Progenitor cell of endocrine pancreas (in vitro differentiated cells): ENCODE measurements around the gene ANP32A. TPM values are rescaled to one million over a fixed set of nuclear protein-coding genes. Genes with fewer than 3 reads are reported as not detected.
"Not testable (repeated sequence)": the region's sequence is repeated elsewhere in the genome, so short reads cannot be mapped to it uniquely, and the experiment has no call there.

Source experiments
- DNase-seq: peaks from one replicate; pipeline ENCODE4 v3.0.0; 2021; ENCODE audit warnings: low spot score; ENCODE audit not compliant: unreplicated experiment
- H3K27ac Mint-ChIP-seq: 2 replicates; pipeline ENCODE4 v1.8.0; 2021; ENCODE audit warnings: mild to moderate bottlenecking, moderate library complexity, mixed read lengths
- H3K27me3 Mint-ChIP-seq: 2 replicates; pipeline ENCODE4 v1.8.0; 2021; ENCODE audit warnings: mixed read lengths
- H3K36me3 Mint-ChIP-seq: 2 replicates; pipeline ENCODE4 v1.8.0; 2022; ENCODE audit warnings: mixed read lengths; ENCODE audit not compliant: insufficient read depth
- H3K4me1 Mint-ChIP-seq: 2 replicates; pipeline ENCODE4 v1.8.0; 2021; ENCODE audit warnings: low read depth, mixed read lengths
- H3K4me3 Mint-ChIP-seq: 2 replicates; pipeline ENCODE4 v1.8.0; 2021; ENCODE audit warnings: low read depth, mild to moderate bottlenecking, moderate library complexity, mixed read lengths
- H3K9me3 Mint-ChIP-seq: 2 replicates; pipeline ENCODE4 v1.8.0; 2021; ENCODE audit warnings: low read depth, mixed read lengths
- CTCF ChIP-seq: fragments of 200-600 bp; sonication (generic); IDR thresholded peaks from one replicate; pipeline ENCODE4 v1.5.0; 2021; ENCODE audit warnings: antibody characterized with exemption, mild to moderate bottlenecking; ENCODE audit not compliant: unreplicated experiment
- total RNA-seq: library from RNA; stranded (reverse); gene quantifications from 2 replicates; pipeline ENCODE4 v1.2.1, GENCODE V29; 2021

Gene ANP32A
- total RNA-seq, 1 donor from 2014 or later, result 279 TPM

DNA sequence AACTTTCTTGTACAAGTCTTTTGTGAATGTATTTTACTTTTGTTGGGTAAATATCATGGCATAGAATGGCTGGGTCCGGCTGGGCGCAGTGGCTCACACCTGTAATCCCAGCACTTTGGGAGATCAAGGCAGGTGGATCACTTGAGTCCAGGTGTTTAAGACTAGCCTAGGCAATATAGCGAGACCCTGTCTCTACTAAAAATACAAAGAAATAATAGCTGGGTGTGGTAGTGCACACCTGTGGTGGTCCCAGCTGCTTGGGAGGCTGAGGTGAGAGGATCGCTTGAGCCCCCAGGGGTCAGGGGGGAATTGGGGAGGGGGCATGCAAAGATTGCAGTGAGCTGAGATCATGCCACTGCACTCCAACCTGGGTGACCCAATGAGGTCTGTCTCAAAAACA lies 52.9 kb downstream of the ANP32A start:
- Mint-ChIP-seq H3K27me3 (peaks cover 5% of the 10 kb centered on the region), H3K27ac (no peak overlapping the region), H3K36me3 (no peaks in the 10 kb centered on the region), H3K9me3 (no peaks in the 10 kb centered on the region), H3K4me3 (no peak overlapping the region), H3K4me1 (no peaks in the 10 kb centered on the region)
- TF ChIP-seq CTCF, result no peak
- DNase-seq, result no peak

- H3K36me3 Mint-ChIP-seq, result no peaks in the 10 kb centered on the region
- H3K27ac Mint-ChIP-seq, result no peak overlapping the region
- no peaks in the 10 kb centered on the region for H3K4me1 Mint-ChIP-seq
- no peaks in the 10 kb centered on the region for H3K9me3 Mint-ChIP-seq
- H3K4me3 Mint-ChIP-seq, result no peak overlapping the region
- TF ChIP-seq CTCF, result no peak
- no peak for DNase-seq
- no peaks in the 10 kb centered on the region for H3K27me3 Mint-ChIP-seq
These were observed 54.9 kb downstream of the ANP32A start for GRCh38 chr15:68765602-68766368.

DNA sequence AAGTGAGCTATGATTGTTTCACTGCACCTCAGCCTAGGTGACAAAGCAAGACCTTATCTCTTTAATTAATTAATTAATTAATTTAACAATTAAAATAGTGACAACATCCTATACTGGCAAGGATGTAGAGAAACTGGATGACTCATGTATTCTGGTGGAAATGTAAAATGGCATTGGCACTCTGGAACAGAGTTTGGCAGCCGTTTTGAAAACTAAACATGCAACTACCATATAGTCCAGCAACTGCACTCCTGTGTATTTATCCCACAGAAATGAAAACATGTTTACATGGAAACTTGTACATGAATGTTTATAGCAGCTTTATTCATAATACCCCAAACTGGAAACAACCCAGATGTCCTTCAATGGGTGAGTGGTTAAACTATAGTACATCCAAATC lies 56.6 kb downstream of the ANP32A start:
- no peak for TF ChIP-seq CTCF
- no peak overlapping the region for H3K4me3 Mint-ChIP-seq
- H3K27ac Mint-ChIP-seq, result no peak overlapping the region
- no peak for DNase-seq
- H3K27me3 Mint-ChIP-seq, result no peaks in the 10 kb centered on the region
- H3K36me3 Mint-ChIP-seq, result no peaks in the 10 kb centered on the region
- H3K9me3 Mint-ChIP-seq, result no peaks in the 10 kb centered on the region
- H3K4me1 Mint-ChIP-seq, result no peaks in the 10 kb centered on the region

DNA sequence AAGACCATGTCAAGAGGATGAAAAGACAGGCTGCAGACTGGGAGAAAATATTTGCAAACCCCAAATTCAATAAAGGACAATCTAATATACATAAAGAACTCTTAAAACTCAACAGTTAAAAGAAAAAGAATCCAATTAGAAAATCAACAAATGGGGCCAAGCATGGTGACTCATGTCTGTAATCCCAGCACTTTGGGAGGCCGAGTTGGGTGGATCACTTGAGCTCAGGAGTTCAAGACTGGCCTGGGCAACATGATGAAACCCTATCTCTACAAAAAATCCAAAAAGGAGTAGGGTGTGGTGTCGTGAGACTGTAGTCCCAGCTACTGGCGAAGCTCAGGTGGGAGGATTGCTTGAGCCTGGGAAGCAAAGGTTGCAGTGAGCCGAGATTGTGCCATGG lies 57.6 kb downstream of the ANP32A start:
- no peak for TF ChIP-seq CTCF
- H3K9me3 Mint-ChIP-seq, result no peaks in the 10 kb centered on the region
- no peaks in the 10 kb centered on the region for H3K36me3 Mint-ChIP-seq
- DNase-seq, result no peak
- H3K27me3 Mint-ChIP-seq, result no peaks in the 10 kb centered on the region
- no peak overlapping the region for H3K27ac Mint-ChIP-seq
- H3K4me3 Mint-ChIP-seq, result no peak overlapping the region
- no peaks in the 10 kb centered on the region for H3K4me1 Mint-ChIP-seq

- not testable (repeated sequence) for H3K27ac Mint-ChIP-seq, H3K4me3 Mint-ChIP-seq, H3K27me3 Mint-ChIP-seq, H3K9me3 Mint-ChIP-seq, H3K4me1 Mint-ChIP-seq, H3K36me3 Mint-ChIP-seq, DNase-seq
These were observed 60.6 kb downstream of the ANP32A start for GRCh38 chr15:68759982-68760579.

DNA sequence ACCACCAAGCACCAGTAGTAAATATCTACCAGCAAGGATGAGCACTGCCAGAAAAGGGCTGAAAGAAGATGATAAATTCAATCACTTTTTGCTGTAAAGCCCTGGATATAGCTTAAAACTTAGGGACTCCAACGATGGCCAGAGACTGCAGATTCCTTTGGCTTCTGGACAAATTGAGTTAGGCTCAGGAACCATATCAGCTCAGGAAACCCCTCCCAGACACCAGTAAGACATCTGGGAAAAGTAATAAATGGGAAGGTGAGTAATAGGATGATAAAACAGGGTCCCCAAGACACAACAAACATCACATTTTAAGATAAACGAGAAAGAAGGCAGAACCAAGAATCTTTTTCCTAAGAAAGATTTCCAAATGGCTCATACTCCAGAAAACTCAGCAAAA lies 65.0 kb downstream of the ANP32A start:
- H3K36me3 Mint-ChIP-seq, result no peaks in the 10 kb centered on the region
- no peaks in the 10 kb centered on the region for H3K27me3 Mint-ChIP-seq
- TF ChIP-seq CTCF, result no peak
- DNase-seq, result no peak
- no peak overlapping the region for H3K27ac Mint-ChIP-seq
- no peak overlapping the region for H3K4me3 Mint-ChIP-seq
- no peaks in the 10 kb centered on the region for H3K9me3 Mint-ChIP-seq
- H3K4me1 Mint-ChIP-seq, result no peaks in the 10 kb centered on the region
